HG03469 (cell line): ENCODE results near the gene TESPA1.
"Not testable (repeated sequence)": the region's sequence is repeated elsewhere in the genome, so short reads cannot be mapped to it uniquely, and the experiment has no call there.

Source experiments
- ATAC-seq: cut with Tn5 transposase; IDR thresholded peaks from one replicate; pipeline ENCODE4 v1.9.1; 2021; ENCODE audit warnings: mild to moderate bottlenecking, moderate library complexity, moderate number of reproducible peaks; ENCODE audit not compliant: unreplicated experiment

Gene TESPA1

GRCh38 chr12:54949073-54949711 is 35.4 kb downstream of the TESPA1 start:
- ATAC-seq = no peak

- ATAC-seq = no peak
Observed at GRCh38 chr12:54948171-54948570, 36.4 kb downstream of the TESPA1 start.

GRCh38 chr12:54945082-54945481 is 39.5 kb downstream of the TESPA1 start:
- ATAC-seq = no peak

- ATAC-seq = not testable (repeated sequence)
Observed at GRCh38 chr12:54943292-54943691, 41.3 kb downstream of the TESPA1 start.

GRCh38 chr12:54941659-54942058 is 42.9 kb downstream of the TESPA1 start:
- ATAC-seq = no peak

GRCh38 chr12:54940727-54941315 is 43.7 kb downstream of the TESPA1 start:
- ATAC-seq = no peak

- ATAC-seq = no peak
Observed at GRCh38 chr12:54937929-54938328, 46.6 kb downstream of the TESPA1 start.

GRCh38 chr12:54937376-54937775 is 47.2 kb downstream of the TESPA1 start:
- ATAC-seq = no peak

- no peak for ATAC-seq
Observed at GRCh38 chr12:54936736-54937135, 47.8 kb downstream of the TESPA1 start.

GRCh38 chr12:54935235-54935951 is 49.2 kb downstream of the TESPA1 start:
- peak; percentile 94 for ATAC-seq

- ATAC-seq = no peak
Observed at GRCh38 chr12:54934419-54934818, 50.1 kb downstream of the TESPA1 start.

- peak; percentile 44 for ATAC-seq
Observed at GRCh38 chr12:54933376-54933775, 51.2 kb downstream of the TESPA1 start.

- no peak for ATAC-seq
Observed at GRCh38 chr12:54932691-54933090, 51.9 kb downstream of the TESPA1 start.

- ATAC-seq = no peak
Observed at GRCh38 chr12:54932038-54932437, 52.5 kb downstream of the TESPA1 start.

- no peak for ATAC-seq
Observed at GRCh38 chr12:54929998-54930397, 54.6 kb downstream of the TESPA1 start.

GRCh38 chr12:54926246-54926645 is 58.3 kb downstream of the TESPA1 start:
- ATAC-seq = no peak

GRCh38 chr12:54924972-54925707 is 59.4 kb downstream of the TESPA1 start:
- ATAC-seq = no peak

- no peak for ATAC-seq
Observed at GRCh38 chr12:54917001-54917488, 67.5 kb downstream of the TESPA1 start.
